ENCODE data around the gene CYGB.
"Not testable (repeated sequence)": the region's sequence is repeated elsewhere in the genome, so short reads cannot be mapped to it uniquely, and the experiment has no call there.

Gene CYGB

DNA sequence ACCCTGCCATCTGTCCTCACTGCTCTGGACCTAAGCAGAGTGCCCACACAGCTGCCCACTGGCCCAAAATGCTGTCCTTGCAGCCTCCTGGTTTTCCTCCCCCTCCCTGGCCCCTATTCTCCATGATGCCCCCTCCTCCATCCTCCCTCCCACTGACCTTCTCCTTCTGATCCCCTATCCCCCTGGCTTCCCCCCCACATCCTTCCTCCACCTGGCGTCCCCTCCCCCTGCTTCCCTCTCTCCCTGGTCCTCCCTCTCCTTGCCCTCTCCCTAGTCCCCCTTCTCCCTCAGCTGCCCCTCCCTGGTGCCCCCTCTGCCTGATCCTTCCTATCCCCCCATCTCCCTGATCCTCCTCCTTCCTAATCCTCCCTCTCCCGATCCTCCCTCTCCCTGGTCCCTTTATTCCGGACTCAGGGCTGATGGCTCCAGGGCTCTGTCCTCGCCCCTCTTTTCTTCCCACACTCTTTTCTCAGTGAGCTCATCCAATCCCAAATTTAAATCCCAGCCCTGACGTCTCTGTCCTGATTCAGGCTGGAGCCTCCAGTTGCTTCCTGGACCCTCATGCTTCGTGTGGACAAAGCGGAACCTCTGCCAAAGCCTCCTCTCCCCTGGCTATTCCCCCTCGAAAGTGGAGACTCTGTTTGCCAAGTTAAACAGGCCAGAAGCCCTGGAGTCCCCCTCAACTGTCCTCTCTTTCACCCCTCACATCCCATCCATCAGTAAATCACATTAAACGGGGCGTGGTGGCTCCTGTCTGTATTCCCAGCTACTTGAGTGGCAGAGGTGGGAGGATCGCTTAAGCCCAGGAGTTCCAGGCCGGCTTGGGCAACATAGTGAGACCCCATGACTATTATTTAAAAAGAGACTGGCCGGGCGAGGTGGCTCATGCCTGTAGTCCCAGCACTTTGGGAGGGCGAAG, 18.2 kb downstream of the CYGB start:
- no peak for DNase-seq

GRCh38 chr17:76517638-76518038, 19.9 kb downstream of the CYGB start:
- no peak for DNase-seq

DNA sequence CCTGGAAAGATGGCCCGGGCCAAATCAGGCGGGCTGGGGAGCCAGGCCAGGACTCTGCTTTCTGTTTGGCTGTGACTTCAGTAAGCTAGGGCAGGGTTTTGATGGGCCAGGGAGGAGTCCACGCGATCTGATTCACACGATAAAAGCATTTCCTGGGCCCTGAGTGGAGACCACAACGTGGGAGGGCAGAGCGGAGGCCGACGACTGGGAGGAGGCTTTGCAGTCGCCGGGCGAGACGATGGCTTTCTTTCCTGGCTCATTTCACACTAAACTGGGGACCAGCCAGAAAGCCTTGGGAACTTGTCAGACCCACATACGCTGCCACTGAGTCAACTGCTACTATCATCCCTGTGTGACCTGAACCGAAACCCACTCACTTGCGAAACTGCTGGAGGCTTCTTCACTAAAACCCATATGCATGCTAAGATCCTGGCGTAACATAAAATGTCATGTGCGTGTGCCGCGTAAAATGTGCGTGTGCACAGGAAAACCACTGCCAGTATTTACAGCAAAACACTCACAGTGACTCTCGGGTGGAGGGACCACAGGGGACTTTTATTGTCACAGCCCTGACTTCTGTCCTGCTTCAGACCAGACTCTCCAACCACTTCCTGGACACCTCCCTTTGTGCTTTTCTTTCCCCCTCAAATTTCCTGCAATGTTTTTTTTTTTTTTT, 22.1 kb downstream of the CYGB start:
- peak; percentile 61 for DNase-seq

GRCh38 chr17:76514355-76514754, 23.2 kb downstream of the CYGB start:
- DNase-seq, result not testable (repeated sequence)

GRCh38 chr17:76513306-76513692, 24.2 kb downstream of the CYGB start:
- no peak for DNase-seq

DNA sequence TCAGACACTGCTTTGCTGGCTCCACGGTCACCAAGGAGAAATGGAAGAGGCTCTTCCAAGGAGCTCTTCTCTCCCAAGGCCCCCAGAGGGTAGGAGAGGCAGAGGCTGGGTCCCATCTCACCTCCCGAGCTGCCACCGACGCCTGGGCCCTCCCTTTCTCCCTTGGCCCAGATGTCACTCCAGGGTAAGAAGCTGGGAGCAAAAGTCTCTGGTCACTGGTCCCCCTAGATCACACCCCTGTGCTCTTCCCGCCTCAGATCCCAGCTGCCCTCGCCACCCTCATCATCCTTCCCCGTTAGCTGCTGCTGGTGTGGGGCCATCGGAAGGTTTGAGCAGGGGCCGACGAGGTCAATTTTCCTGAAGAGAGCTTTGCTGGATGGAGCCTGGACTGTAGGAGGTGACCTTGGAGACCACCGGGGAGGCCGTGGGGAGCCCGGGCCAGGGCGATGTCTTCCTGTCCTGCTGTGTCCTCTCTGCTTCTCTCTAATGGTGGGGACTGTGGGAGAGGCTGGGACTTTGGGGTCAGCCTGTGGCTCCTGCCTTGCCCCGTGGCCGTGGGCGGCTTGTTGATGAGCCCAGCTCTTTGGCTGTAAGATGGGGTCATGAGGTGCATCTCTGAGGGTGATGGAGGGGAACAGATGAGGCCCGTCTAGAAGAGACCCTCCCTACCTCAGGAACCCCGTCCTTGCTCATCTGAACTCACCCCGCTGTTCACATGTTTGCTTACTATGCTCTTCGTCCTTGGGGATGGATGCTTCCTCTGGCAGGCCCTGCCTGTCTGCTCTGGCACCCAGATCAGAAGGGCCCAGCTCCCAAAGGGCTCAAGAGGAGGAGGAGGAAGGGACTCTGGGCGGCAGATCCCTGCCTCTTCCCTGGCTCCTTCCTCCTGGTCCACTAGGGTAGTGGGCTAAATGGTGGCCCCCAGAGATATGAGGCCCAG, 24.9 kb downstream of the CYGB start:
- DNase-seq, result no peak

DNA sequence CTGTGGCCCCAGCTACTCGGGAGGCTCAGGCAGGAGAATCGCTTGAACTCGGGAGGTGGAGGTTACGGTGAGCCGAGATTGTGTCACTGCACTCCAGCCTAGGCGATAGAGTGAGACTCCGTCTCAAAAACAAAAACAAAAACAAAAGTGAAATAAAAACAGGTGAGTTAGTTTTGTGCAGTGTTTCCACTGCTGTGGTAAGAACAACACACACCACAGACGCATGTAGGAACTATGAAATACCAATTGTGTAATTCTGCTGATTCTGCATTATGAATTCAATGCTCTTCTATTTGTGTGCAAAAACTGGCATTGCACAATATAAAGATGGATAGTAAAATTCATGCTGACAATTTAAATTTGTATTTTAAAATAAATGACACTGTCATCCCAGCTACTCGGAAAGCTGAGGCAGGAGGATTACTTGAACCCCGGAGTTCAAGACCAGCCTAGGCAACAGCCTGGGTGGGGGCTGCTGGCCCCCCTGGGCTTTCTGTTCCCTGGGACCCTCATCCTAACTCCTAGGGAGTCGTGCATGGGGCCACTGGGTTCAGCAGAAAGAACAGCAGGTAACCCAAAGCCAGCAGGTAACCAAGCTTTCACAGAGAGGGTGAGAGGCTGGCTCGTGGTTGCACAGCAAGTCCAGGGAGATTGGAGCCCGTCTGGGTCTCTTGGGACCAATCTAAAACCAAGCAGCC, 25.7 kb downstream of the CYGB start:
- DNase-seq, result no peak

DNA sequence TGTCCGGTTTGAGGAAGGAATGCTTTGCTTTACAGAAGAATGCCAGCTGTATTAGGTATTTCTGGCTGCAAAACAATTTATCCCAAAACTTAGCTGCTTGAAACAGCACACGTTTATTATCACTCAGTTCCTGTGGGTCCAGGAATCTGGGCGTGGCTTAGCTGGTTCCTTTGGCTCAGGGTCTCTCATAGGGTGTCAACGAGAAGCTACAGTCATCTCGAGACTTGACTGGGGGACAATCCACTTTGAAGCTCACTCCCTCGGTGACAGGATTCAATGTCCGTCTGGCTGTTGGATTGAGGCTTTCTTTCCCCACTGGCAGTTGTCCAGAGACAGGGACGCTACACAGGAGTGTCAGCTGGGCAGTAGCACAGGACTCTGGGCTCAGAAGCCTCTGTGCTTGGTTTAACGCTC, 26.7 kb downstream of the CYGB start:
- no peak for DNase-seq

GRCh38 chr17:76508472-76509063, 28.9 kb downstream of the CYGB start:
- not testable (repeated sequence) for DNase-seq

- peak; percentile 86 for DNase-seq
These were observed 30.8 kb downstream of the CYGB start for GRCh38 chr17:76506408-76507345.

GRCh38 chr17:76504117-76504516, 33.4 kb downstream of the CYGB start:
- DNase-seq, result no peak

GRCh38 chr17:76502341-76503211, 34.9 kb downstream of the CYGB start:
- DNase-seq, result no peak

- no peak for DNase-seq
These were observed 35.6 kb downstream of the CYGB start for GRCh38 chr17:76501827-76502307.

DNA sequence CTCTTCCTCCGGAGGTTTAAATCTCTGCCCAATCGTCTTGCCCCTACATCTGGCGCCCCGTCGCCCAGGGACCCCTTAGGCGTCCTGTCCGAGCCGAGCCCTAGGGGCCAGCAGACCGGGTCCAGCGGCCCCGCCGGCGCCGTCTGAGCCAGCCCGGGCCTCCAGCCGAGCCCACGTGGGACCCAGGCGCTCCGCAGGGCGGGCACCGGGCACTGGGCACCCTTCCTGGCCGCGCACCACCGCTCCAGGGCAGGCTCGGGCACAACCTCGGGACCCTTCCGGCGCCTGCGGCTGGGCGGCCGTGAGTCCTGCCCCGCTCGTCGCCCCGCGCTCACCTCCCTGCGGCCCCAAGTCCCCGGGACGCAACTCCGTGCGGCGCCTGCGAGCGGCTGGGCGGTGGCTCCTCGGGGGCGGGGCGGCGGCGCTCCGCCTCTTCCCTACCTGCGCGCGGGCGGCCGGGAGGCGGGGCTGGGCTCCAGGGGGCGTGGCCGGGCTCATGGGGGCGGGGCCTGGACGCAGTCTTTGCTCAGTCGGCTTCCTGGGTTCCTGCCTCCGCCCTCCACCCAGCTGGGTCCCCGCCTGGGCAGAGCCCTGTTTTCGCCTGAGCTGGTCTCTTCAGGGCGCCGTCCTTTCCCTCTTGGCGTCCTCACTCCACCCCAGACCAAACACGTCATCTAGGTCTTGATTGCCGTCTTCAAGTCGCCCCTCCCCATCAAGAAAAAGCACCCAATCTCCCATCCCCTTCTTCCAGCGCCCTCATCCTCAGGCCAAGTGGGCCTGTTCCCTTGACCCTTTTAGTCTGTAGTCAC, 36.3 kb downstream of the CYGB start, which contains the start of gene RHBDF2:
TSS of gene RHBDF2 (minus strand) at position 406 of the 809 bp plus-strand sequence. CDS start 19,899 bp downstream, outside the sequence.
- DNase-seq, result peak; percentile 96

- no peak for DNase-seq
These were observed 36.8 kb downstream of the CYGB start for GRCh38 chr17:76500747-76501017.

DNA sequence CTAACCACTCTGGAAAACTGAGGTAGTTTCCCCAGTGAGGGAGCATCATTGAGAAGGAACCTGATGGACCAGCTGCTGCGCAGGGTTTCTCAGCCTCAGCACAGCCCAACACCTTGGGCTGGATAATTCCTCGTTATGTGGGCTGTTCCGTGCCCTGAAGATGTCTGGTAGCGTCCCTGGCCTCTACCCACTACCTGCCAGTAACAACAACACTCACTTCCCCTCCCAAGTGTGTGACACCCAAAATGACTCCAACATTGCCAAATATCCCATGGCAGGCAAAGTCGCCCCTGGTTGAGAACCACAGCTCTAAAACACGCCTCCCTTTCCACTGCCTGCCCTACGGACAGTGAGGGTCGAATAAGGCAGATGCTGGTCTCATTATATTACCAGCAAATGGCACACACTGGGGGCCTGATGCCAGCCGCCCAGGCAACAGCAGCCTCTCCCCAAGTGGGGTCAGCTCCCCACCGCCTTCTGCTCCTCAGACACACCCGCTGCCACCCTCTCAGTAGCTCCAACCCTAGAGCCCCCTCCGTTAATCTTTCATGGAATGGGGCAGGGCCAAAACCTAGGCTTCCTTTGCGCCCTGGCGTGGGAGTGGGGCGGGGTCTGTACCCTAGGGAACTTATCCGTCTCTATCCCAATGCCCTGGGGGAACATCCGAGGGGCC, 37.3 kb downstream of the CYGB start:
- no peak for DNase-seq

GRCh38 chr17:76499267-76499667, 38.2 kb downstream of the CYGB start:
- DNase-seq, result no peak

DNA sequence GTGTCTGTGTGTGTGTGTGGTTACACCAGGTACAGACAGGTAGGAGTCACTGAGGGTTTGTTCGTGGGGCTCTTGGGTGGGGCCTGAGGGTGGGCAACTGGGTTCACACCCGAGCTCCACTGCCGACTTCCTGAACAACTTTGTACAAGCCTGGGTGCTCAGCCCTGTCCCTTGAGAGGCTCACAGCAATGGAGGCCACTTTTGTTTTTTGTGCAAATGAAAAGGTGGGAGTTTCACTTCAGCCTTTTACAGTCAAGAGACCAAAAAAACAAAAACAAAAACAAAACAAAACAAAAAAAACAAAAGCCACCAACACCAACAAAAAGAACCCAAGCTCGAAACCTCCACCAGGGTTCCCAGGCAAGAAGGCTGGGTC, 38.6 kb downstream of the CYGB start:
- no peak for DNase-seq
